DOHH2 (cell line): ENCODE measurements around the gene SPRR1A.

Experiments used
- H3F3A ChIP-seq: fragments of 200-600 bp; sonication (generic), shearing (Covaris generic); 2 replicates; pipeline ENCODE4 v1.6.0; 2016; ENCODE audit warnings: antibody characterized with exemption, mild to moderate bottlenecking; ENCODE audit not compliant: control insufficient read depth, insufficient read depth
- H3K27ac ChIP-seq: fragments of 200-600 bp; sonication (generic); 2 replicates; pipeline ENCODE4 v1.5.1; 2014; ENCODE audit warnings: low read depth, mild to moderate bottlenecking, low read length, moderate library complexity
- H3K27me3 ChIP-seq: fragments of 200-600 bp; sonication (generic); 2 replicates; pipeline ENCODE4 v1.6.1; 2014; ENCODE audit warnings: mild to moderate bottlenecking, low read length, mixed read lengths; ENCODE audit not compliant: control insufficient read depth
- H3K36me3 ChIP-seq: fragments of 200-600 bp; sonication (generic); 2 replicates; pipeline ENCODE4 v1.6.1; 2014; ENCODE audit warnings: mild to moderate bottlenecking, low read length, moderate library complexity, mixed read lengths; ENCODE audit not compliant: control insufficient read depth
- H3K4me1 ChIP-seq: fragments of 200-600 bp; sonication (generic); 2 replicates; pipeline ENCODE4 v1.6.1; 2014; ENCODE audit warnings: mild to moderate bottlenecking, low read length, mixed read lengths; ENCODE audit not compliant: control insufficient read depth
- H3K4me2 ChIP-seq: fragments of 200-600 bp; sonication (generic); 2 replicates; pipeline ENCODE4 v1.6.0; 2014; ENCODE audit warnings: mild to moderate bottlenecking, low read length, moderate library complexity
- H3K4me3 ChIP-seq: fragments of 200-600 bp; sonication (generic); 2 replicates; pipeline ENCODE4 v1.5.1; 2014; ENCODE audit warnings: mild to moderate bottlenecking, low read length, mixed read lengths
- H3K79me2 ChIP-seq: fragments of 200-600 bp; sonication (generic); 2 replicates; pipeline ENCODE4 v1.6.1; 2014; ENCODE audit warnings: mild to moderate bottlenecking, low read length, mixed read lengths; ENCODE audit not compliant: control insufficient read depth
- H3K9me2 ChIP-seq: fragments of 200-600 bp; sonication (generic); replicated peaks from 2 replicates; pipeline ENCODE4 v1.6.1; 2014; ENCODE audit warnings: mild to moderate bottlenecking, low read length, mixed read lengths; ENCODE audit not compliant: control insufficient read depth
- H3K9me3 ChIP-seq: fragments of 200-600 bp; sonication (generic); 2 replicates; pipeline ENCODE4 v1.6.1; 2014; ENCODE audit warnings: antibody characterized with exemption, low read length, mixed read lengths; ENCODE audit not compliant: control insufficient read depth, insufficient read depth
- H4K20me1 ChIP-seq: fragments of 200-600 bp; sonication (generic); 2 replicates; pipeline ENCODE4 v1.6.0; 2014; ENCODE audit warnings: low read depth, mild to moderate bottlenecking, antibody characterized with exemption, low read length, moderate library complexity; ENCODE audit not compliant: control insufficient read depth, insufficient read depth
- CTCF ChIP-seq: fragments of 200-600 bp; sonication (generic); IDR thresholded peaks from one replicate; pipeline ENCODE4 v1.5.1; 2014; ENCODE audit warnings: antibody characterized with exemption, mild to moderate bottlenecking, low read depth, low read length; ENCODE audit not compliant: poor library complexity, severe bottlenecking
- EZH2phosphoT487 ChIP-seq: fragments of 200-600 bp; sonication (generic); IDR thresholded peaks from 2 replicates; pipeline ENCODE4 v1.6.1; 2017; ENCODE audit warnings: borderline replicate concordance, mild to moderate bottlenecking, antibody characterized with exemption, low read length, moderate library complexity, mixed read lengths

SPRR1A gene

DNA sequence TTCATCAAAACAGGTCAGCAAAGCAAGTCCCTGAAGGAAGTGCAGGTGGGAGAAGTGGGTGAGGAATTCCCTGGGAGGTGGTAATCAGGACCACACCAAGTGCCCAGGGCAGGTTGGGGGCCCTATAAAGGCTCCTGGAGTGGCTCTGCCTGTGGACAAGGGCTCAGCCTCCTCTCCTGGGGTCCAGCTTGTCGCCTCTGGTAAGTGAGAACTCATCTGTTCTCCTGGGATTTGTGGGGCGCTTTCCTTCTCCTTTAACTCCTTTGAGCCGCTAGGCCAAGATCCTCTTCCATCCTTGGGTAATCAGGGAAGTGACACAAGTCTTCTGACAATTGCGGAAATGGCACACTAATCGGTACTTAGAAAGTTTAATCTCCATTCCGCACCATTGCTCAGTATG, 13.4 kb upstream of the SPRR1A start, which contains the start of gene SPRR4:
TSS of gene SPRR4 (plus strand) at position 154 of the 400 bp plus-strand sequence. CDS start 1,243 bp downstream, outside the sequence.
- Histone ChIP-seq H3K4me2 (no peak within 1 kb of the TSS), H3K4me1 (no peaks in the 10 kb centered on the region), H3F3A (no peaks in the 10 kb centered on the region), H3K4me3 (no peak within 1 kb of the TSS), H3K9me2 (no peaks in the 10 kb centered on the region), H3K36me3 (no peaks in the 10 kb centered on the region), H3K79me2 (no peaks in the 10 kb centered on the region), H3K27ac (no peak within 1 kb of the TSS), H3K9me3 (no peaks in the 10 kb centered on the region), H3K27me3 (peaks cover 9% of the 10 kb centered on the region; the same call in 1 of the 2 replicates), H4K20me1 (no peaks in the 10 kb centered on the region)
- no peak for TF ChIP-seq EZH2phosphoT487
- no peak for TF ChIP-seq CTCF

DNA sequence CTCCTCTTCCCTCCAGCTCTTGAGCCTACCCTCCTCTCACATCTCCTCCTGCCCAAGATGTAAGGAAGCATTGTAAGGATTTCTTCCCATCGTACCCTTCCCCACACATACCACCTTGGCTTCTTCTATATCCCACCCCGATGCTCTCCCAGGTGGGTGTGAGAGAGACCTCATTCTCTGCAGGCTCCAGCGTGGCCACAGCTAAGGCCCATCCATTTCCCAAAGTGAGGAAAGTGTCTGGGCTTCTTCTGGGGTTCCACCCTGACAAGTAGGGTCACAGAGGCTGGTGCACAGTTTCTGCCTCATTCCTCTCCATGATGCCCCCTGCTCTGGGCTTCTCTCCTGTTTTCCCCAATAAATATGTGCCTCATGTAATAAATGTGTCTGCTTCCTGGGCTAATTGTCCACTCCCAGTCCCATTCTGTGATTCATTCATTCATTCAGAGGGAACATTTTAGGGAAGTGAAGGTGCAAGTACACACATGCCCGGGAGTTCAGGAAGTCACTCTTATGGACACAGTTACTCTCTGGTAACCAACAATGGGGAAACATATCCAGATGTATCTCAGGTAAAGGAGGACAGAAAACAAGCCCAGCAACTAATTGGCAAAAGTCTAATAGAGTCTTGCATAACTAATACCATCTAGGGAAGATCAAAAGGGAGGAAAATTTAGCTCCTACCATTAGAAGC, 11.5 kb upstream of the SPRR1A start:
- TF ChIP-seq CTCF (no peak), EZH2phosphoT487 (no peak)
- Histone ChIP-seq H3K36me3 (no peaks in the 10 kb centered on the region), H3K9me2 (no peaks in the 10 kb centered on the region), H3F3A (no peaks in the 10 kb centered on the region), H3K9me3 (no peaks in the 10 kb centered on the region), H4K20me1 (no peaks in the 10 kb centered on the region), H3K79me2 (no peaks in the 10 kb centered on the region), H3K27ac (no peak overlapping the region), H3K27me3 (peaks cover under 1% of the 10 kb centered on the region; the same call in 1 of the 2 replicates), H3K4me1 (no peaks in the 10 kb centered on the region), H3K4me2 (no peak overlapping the region), H3K4me3 (no peak overlapping the region)

- no peaks in the 10 kb centered on the region for H3K79me2 ChIP-seq
- H3K27ac ChIP-seq: no peak overlapping the region
- H3K9me3 ChIP-seq: no peaks in the 10 kb centered on the region
- TF ChIP-seq EZH2phosphoT487: no peak
- no peaks in the 10 kb centered on the region for H3K27me3 ChIP-seq
- H3K4me1 ChIP-seq: no peaks in the 10 kb centered on the region
- H3K36me3 ChIP-seq: no peaks in the 10 kb centered on the region
- no peak overlapping the region for H3K4me3 ChIP-seq
- H3F3A ChIP-seq: no peaks in the 10 kb centered on the region
- no peaks in the 10 kb centered on the region for H3K9me2 ChIP-seq
- no peak overlapping the region for H3K4me2 ChIP-seq
- H4K20me1 ChIP-seq: no peaks in the 10 kb centered on the region
These were observed 7.2 kb upstream of the SPRR1A start for GRCh38 chr1:152976688-152977087.

DNA sequence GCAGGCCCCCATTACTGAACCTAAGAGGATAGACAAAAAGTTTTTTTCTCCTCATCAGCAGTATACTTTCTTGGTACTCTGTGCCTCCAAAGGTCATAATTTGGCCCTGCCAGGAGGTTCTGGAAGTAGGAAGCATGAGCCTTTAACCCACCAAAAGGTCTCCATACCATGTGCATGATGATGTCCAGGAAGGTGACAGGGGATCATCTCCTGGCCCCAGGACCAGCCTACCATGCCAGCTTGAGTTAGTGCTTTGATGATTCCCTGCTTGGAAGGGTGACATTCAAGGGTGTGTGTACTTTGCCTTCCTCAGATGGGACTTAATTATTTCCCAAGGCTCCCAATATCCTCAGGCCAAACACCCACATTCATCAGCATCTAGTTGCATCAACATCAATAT, 6.3 kb upstream of the SPRR1A start:
- Histone ChIP-seq H3K4me3 (no peak overlapping the region), H3K27me3 (no peaks in the 10 kb centered on the region), H3K27ac (no peak overlapping the region), H3K4me2 (no peak overlapping the region), H3K36me3 (no peaks in the 10 kb centered on the region), H3F3A (no peaks in the 10 kb centered on the region), H3K4me1 (no peaks in the 10 kb centered on the region), H4K20me1 (no peaks in the 10 kb centered on the region), H3K9me3 (no peaks in the 10 kb centered on the region), H3K79me2 (no peaks in the 10 kb centered on the region), H3K9me2 (no peaks in the 10 kb centered on the region)
- TF ChIP-seq CTCF (no peak), EZH2phosphoT487 (no peak)
